SKM-1 treated with dmso at 0.1 percent for 144 hours (cell line): ENCODE results near the gene CRNN.

ENCODE experiments used
- DNase-seq: peaks from one replicate; lab custom pipeline; 2025; ENCODE audit not compliant: unreplicated experiment; lab: John Stamatoyannopoulos, UW

Gene CRNN

DNA sequence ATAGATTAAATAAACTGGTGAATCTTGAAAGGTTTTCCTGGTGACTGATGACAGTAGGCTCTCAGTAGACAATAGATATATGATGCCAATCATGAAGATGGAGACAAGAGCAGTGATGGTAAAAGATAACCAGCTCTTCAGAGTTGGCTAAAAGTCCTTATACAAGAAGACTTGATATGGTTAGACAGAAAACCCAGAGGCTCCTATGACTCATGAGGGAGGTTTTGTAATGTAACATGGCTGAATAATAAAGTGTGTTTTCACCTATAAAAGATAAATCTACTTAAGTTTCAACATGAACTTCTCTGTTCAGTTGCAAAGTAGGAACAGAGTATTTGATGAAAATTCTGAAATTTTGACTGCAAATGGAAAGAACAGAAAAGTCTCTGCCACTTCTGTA is 12.7 kb upstream of the CRNN start:
- DNase-seq: no peak

DNA sequence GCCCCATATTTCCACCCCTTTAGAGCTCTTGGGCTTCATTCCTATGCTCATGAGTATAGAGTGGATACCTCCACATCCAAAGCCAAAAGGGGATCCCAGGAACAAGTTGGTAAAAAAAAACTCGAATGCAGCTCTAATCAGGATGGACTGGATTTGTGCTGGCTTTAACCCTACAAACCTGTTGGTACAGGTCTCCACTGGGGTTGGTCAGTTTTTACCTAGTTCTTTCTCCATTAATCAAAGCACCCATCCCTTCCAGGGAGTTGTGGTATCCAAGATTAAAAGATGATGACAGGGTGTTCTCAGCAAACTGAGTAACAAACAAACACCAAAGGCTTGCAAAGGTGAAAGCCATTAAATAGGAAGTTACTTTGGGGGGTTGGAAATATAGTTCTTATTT is 5.9 kb upstream of the CRNN start:
- no peak for DNase-seq

DNA sequence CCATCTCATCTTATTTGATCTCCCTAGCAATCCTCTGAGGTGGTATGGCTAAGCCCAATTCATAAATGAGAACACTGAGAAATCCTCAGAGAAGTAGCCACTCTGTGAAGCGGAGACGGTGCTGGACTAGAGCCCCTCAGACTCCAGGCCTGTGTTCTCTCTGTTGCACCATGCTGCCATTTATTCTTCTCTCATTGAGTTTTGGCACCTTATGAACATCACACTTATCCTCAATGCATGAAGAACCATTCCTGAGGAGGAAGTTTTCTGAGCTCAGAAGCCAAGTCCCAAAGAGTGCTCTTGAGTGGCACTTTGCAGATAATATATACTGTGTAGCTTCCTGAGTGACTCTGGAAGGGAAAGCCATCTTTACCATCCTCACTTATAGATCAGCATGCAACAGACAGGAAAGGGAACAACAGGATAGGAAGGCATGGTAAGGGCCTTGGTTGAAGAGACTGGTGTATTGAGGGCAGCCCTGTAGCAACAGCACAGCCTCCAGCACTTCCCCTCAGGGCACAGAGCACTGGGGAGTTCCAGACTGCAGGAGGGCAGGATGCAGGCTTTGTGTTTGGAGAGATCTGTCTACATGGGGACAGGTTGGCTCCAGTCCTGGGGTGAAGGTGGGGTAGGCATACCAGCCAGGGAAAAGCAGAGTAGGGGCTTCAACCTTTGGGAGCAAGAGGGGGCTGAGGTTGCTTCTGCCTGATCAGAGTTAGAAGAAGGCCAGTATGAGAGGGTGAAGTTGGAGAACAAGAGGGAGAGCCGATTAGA is 1.6 kb upstream of the CRNN start:
- no peak for DNase-seq

DNA sequence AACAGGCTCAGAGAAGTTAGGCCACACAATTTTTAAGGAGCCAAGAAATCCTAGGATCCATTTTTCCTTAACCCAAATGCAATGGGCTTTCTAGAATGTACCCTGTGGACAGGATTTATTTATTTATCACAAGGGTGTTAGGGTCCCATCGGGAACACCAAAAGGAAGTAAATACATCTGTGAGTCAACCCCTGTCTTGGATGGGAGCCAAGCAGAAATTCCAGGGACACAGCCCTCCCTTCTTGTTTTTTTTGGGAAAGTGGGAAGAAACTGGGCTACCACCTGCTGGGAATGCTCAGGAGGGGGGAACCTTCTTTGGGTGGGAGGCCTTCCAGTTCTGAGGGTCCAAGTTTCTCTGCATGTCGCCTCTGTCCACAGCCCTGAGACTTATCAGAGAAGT is 1.3 kb downstream of the CRNN start:
- no peak for DNase-seq

DNA sequence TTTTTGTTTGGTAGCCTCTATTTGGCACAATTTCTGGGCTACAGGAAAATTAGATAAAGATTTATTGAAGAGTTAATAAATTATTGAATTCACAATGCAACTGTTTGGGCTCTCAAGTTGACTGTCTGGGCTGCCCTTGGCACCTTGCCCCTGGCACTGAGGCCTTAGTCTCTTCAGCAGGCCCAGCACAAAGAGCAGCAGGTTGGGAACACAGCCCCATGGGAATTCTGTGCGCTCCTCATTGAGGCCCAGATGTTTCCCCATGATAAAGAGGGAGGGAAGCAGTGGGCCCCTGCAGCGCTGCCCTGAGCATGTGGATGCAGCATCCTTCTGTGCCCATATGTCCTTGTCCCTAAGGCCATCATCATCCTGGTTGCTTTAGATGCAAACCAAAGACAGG is 2.9 kb downstream of the CRNN start:
- DNase-seq: no peak

DNA sequence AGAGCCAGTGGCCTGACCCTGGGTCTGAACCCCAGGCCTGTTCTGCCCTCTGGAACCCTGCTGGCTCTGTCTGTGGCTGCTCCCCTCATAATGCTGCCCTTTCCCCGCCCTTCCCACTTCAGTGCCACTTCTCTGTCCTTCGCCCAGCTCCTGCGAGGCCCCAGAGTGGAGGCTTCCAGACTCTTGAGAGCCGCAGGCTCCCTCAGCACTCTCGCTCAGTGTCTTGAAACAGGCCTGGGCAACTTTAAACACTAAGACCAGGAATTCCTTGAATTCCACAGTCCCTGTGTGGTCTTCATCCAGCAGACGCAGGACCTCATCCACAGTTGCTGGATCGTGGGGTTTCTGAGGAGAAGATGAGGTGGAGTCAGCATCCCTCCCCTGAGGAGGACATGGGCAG is 3.5 kb downstream of the CRNN start:
- no peak for DNase-seq

DNA sequence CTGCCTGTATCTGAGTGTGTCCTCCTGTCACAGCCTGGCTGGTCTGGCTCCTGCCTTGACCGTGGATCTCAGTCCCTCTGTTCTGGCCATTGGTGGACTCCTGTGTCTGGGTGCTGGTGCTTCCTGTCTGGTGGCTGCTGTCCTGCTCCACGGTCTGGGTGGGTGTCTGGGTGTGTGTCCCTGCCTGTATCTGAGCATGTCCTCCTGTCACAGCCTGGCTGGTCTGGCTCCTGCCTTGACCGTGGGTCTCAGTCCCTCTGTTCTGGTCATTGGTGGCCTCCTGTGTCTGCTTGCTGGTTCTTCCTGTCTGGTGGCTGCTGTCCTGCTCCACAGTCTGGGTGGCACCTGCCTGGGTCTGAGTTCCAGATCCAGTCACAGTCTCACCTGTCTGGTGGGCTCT is 4.0 kb downstream of the CRNN start:
- DNase-seq: no peak

DNA sequence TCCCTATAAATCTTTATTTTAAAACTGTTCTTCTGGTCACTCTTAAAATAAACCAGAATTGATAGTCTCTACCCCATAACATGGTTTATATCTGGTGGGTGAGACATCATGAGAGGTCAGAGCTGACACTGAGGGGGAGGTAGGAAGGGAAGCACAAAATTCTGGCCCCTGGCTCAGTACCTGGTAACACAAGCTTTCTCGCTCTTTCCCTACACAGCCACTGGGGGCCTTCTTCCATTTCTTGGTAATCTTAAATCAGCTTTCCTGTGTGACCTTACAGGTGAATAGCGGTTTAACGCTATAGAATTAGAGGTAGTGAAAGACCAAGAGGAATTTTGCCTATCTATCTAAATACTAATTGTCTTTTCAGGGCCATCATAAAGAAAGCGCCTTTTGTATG is 5.4 kb downstream of the CRNN start:
- no peak for DNase-seq

DNA sequence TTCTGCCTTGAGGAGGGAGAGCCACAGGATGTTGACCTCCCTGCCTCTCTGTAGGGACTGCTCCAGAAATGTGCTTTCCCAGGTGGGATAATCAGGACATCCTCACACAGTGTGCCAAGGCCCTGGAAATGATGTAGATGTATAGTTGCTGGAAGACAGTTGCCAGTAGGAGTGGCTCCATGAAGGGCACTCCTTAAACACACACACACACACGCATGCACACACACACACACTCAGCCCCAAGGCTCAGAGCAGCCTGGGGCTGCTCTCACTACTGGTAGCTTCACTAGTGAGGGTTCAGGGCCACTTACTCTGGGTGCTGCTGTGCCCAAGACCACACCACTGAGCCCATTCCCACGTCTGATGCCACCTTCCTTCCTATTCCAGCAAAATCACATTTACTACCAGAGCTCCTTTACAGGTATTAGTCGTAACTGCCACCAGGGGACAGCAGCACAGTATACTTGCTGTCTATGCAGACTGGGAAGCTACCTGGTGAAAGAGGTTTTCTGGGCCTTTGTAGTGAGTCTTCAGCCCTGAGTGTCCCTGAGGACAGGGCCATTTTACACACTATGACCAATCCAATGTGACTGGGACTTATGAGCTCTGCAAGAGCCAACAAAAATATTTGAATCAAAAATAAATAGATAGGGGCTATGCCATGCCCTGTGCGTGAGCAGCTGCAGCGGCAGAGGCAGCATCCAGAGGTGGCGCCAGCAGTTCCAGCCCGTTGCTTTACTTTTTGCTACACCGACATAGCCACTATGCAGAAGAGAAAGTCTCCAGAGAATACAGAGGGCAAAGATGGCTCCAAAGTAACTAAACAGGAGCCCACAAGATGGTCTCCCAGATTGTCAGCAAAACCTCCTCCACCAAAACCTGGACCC is 15.0 kb downstream of the CRNN start:
- DNase-seq: no peak

DNA sequence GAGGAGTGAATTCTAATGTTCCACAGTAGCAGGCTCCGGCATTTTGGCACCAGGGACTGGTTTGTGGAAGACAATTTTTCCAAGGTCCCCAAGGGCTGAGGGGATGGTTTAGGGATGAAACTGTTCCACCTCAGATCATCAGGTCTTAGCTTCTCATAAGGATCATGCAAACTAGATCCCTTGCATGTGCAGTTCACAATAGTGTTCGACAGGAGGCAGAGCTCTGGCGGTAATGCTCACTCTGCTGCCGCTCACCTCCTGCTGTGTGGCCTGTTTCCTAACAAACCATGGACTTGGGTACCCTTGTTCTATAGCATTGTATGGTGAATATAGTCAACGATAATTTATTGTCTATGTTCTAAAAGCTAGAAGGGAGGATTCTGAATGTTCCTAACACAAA is 16.6 kb downstream of the CRNN start:
- DNase-seq: no peak

DNA sequence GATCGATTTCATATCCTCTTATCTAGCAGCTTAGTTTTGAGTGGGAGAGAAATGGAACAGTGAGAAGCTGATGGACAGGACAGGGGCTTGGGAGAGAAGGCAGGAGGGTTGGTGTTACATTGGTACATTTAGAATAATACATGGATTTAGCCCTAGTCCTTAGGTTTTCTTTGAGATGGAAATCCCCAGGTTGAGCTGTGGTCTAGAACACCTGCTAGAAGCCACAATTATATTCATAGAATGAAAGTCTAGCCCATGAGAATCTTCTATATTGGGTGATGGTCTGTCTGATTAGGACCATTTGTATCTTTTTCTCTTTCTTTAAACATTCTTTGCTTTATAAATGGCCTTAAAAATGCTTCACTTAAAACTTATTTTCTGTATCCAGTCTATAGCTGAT is 19.9 kb downstream of the CRNN start:
- no peak for DNase-seq

DNA sequence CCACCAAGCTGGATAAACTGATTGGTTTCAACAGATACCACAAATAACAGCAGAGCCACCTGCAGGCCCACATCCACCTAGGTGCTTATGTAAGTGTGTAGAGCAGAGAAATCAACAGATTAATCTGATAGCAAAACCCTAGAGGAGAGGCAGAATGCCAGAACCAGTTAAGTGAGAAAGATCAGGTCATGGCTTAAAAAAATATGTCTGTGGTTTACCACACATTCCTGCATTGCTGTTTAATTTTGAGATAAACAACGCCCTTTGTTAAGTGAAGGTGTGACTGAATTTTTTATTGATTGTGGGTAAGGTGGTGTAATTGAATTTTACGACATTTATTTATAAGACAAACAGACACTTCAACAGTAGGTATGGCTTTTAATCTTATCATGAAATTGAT is 21.2 kb downstream of the CRNN start:
- no peak for DNase-seq

DNA sequence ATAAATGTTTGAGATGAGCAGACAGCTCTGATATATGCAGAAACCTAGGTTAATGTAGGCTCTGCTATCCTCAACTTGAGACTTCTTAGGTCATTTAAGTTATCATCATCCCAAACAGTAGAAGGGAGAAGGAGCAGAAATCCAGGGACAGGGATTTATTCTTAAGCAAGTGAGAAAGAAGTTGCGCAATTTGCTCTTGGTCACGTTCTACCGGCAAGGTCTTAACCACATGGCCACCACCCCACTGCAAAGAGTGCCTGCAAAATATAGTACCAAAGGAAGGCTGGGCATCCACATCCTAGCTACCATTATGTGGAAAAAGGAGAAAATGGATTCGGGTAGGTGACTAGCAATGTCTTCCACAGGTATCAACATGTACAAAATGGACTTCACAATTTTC is 25.2 kb downstream of the CRNN start:
- DNase-seq: no peak

DNA sequence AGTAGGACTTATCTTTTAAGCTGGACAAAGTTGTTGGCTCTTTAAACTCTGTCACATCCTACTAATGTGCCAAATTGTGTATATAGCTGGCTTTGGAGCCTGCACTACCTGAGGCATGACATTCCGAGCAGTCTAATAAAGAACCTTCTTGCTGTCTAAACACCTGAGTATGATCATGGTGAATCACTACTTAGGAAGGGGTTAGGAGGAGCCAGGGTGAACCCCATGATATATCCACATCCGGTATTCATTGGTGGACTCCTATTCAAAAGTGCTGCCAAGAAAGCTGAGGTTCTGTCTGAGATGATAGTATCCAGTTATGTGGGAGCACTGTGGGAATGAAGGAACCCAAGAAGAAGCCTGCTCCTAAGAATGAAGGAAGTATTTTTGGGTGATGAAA is 27.1 kb downstream of the CRNN start:
- DNase-seq: no peak

DNA sequence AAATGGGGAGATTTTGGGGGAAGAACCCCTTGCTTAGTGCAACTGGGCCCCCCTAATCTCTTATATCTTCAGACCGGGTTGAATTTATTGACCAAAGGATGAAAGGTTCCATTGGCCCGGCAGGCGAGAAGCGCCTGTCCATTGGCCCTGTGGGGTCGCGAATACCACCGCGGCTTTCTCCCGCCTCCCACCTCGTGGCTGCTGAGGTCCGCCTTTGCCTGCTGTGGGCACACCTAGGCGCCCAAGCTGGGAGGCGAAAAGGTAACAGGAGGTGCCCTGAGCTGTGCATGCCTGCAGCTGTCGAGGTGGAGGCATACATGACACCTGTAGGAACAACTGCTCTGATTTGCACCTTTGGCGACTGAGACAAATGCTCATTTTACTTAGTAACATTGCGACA is 33.1 kb downstream of the CRNN start:
- DNase-seq: no peak

DNA sequence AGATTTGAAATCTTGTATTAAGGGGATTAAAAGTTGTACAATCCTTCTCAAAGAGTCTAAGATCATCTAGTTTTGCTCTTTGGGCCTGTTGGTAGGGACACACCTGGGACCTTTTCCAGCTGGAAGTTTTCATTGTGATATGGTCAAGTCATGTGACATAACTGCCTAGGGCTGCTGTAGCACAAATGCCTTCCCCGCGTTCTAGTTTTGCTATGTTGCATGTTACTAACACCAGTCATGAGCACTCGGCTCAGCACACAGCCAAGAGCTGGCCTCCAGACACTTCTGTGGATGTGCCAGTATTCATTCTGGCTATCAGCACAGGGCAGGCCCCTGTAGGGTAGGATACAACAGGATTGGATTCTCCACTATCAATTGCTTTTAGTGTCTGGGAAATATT is 39.6 kb downstream of the CRNN start:
- no peak for DNase-seq

DNA sequence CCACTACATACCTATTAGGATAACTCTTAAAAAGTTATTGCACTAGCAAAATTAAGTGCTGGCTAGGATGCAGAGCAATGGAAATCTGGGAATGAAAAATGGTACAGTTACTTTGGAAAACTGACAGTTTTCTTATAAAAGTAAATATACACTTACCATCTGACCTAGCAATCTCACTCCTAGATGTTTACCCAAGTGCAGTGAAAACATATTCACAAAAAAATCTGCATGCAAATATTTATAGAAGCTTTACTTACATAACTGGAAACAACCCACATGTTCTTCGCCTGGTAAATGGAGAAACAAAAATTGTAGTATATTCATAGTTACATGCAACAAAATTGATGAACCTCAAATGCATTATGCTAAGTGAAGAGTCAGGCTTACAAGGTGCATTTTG is 41.4 kb downstream of the CRNN start:
- no peak for DNase-seq

DNA sequence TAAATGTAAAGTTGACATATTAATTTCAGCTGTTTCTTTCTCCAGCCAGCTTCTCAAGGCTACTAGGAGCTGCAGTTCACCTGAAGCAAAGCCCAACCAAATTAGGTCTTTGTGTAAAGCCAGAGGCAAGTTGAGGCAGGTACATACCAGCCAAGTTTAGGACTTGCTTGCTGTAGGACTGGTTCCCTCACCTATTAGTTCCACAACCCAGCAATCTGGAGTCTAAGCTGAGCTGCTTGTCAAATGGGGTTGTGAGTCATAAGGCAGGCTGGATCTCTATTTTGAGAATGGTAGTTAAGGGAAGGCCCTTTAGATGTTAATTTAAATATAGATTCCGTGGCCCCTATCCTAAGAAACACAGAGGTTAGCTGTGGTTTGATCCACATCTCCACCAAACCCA is 46.6 kb downstream of the CRNN start:
- DNase-seq: no peak

DNA sequence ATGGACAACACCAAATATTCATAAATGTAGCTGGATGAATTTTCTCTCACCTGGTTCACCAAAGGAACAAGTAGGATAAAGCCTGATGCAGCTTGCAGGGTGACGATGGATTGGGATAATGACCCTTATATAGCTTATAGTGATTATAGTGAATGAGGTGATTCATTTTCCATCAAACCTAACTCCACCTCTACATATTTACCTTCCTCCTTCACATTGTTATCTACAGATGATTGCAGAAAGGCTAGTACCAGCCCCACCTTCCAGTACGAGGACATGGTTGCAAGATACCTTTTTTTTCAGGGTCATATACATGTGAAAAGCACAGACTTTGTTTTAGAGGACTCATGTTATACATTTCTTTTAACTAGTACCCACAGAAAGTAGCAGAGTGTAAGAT is 54.2 kb downstream of the CRNN start, which contains the start of gene FLG2:
TSS of gene FLG2 (minus strand) at position 101 of the 400 bp plus-strand sequence. CDS start 1,122 bp downstream, outside the sequence.
- no peak for DNase-seq
